Gastrocnemius medialis (tissue), 4 donors: ENCODE data around the gene ACOX1.

Experiments used
- POLR2A ChIP-seq, 2 donors: fragments of 450-650 bp; IDR thresholded peaks; one replicate each; pipeline ENCODE4 v1.6.1; 2017; ENCODE audit warnings: antibody characterized with exemption in 2 of 2, mild to moderate bottlenecking in 2 of 2, moderate library complexity in 2 of 2
- TF ChIP-seq, protein P1 (sequence below), 5 experiments: fragments of 450-650 bp in 3 of 5; fragments of 200-600 bp in 2 of 5; sonication (generic) in 2 of 5; IDR thresholded peaks in 4 of 5; conservative IDR thresholded peaks in 1 of 5; 1 replicate in 4 of 5; 2 replicates in 1 of 5; pipeline ENCODE4 v1.5.1; 2016 to 2019; ENCODE audit warnings: antibody characterized with exemption in 5 of 5, mild to moderate bottlenecking in 3 of 5, moderate library complexity in 3 of 5

GRCh38 chr17:75994802-75995370, 15.9 kb upstream of the ACOX1 start:
- TF ChIP-seq POLR2A (IDR thresholded peaks at IDR 0.05), result no peak
- TF ChIP-seq, protein P1, sequence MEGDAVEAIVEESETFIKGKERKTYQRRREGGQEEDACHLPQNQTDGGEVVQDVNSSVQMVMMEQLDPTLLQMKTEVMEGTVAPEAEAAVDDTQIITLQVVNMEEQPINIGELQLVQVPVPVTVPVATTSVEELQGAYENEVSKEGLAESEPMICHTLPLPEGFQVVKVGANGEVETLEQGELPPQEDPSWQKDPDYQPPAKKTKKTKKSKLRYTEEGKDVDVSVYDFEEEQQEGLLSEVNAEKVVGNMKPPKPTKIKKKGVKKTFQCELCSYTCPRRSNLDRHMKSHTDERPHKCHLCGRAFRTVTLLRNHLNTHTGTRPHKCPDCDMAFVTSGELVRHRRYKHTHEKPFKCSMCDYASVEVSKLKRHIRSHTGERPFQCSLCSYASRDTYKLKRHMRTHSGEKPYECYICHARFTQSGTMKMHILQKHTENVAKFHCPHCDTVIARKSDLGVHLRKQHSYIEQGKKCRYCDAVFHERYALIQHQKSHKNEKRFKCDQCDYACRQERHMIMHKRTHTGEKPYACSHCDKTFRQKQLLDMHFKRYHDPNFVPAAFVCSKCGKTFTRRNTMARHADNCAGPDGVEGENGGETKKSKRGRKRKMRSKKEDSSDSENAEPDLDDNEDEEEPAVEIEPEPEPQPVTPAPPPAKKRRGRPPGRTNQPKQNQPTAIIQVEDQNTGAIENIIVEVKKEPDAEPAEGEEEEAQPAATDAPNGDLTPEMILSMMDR (IDR thresholded peaks at IDR 0.05 in 4 of 5, conservative IDR thresholded peaks at IDR 0.05 in 1 of 5), result no peak
